HG03469 (cell line): Measurements from ENCODE around the gene KMT2B.

Source experiments
- ATAC-seq: cut with Tn5 transposase; IDR thresholded peaks from one replicate; pipeline ENCODE4 v1.9.1; 2021; ENCODE audit warnings: mild to moderate bottlenecking, moderate library complexity, moderate number of reproducible peaks; ENCODE audit not compliant: unreplicated experiment

The KMT2B gene

GRCh38 chr19:35741203-35741515, 23.4 kb downstream of the KMT2B start:
- ATAC-seq = no peak

DNA sequence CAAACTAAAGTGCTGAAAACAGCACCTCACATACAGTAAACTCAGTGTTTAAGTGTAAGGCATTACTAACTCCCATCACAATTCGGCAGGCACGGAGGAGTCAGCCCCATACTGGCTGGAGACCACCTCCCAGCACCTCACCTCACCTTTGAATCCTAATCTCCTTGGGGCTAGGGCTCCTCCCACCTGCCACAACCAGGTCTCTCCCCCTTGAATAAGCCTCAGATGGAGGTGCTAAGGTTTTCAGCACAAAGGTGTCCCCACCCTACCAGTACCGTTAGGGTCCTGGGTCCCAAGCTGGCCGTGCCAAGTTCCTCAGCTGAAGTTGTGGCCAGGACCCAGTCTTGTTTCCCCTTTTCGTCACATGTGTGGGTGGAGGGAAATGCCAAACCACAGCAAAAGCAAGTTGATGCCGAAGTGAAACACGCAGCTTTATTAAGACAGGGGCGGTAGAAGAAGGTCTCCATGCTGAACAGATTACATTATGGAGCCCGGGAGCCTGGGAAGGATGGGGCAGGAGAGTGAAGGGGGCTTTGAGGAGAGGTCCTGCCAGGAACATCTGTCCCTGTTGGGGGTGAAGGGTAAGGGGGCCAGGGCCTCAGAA, 24.4 kb downstream of the KMT2B start, which contains the start of gene IGFLR1:
Gene IGFLR1 (minus strand): TSS at position 332 of the 604 bp plus-strand sequence. CDS start 1,272 bp downstream, outside the sequence.
- no peak for ATAC-seq

- ATAC-seq = no peak
Observed at GRCh38 chr19:35743640-35744429, 26.0 kb downstream of the KMT2B start.

DNA sequence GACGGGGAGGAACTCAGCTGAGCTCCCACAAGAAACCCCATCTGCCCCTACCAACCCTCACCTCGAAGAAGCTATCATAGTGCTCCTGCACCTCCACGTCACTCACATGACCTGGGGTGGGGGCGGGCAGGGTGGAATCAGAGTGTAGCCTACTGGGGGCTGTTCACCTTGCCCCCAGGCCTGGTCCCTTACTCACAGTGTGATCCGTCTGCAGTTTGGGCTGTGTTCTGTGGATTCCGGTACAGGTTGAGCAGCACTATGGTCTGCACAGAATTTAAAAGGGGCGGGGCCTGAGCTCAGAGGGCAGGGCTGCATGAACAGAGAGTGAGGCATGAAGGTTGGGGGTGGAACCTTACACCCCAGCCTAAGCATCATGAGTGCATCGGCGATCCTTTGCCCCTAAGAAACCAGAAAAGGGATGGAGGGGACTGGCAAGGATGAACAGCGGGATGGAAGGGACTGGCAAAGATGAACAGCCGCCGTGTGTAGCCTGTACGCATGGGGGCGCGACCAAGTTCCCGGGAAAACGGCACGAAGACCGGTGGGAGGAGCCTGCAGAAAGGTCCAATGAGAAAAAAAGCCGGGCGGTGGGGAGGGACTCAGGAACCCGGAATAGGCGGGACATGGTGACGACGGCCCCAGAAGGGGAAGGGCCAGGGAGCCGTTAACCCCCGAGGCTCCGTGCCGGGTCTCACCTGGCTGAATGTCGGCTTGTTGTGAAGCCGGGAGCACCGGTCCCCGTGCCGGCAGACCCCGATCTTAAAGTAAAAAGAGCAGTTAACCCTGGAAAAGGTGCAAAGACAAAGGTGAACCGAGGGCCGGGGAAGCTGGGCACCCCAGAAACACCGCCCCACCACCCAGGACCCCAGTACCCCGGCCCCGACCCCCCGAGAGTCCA, 26.9 kb downstream of the KMT2B start:
- ATAC-seq = no peak

- peak; percentile 25 for ATAC-seq
Observed at GRCh38 chr19:35745328-35746086, 27.7 kb downstream of the KMT2B start, which contains the start of the genes PSENEN and U2AF1L4. Gene PSENEN, plus strand, starts transcription at chr19:35745651. Its CDS starts 280 bp downstream, at chr19:35745931. Gene U2AF1L4, minus strand, starts transcription at chr19:35745418. Its CDS starts 27 bp downstream, at chr19:35745391.

DNA sequence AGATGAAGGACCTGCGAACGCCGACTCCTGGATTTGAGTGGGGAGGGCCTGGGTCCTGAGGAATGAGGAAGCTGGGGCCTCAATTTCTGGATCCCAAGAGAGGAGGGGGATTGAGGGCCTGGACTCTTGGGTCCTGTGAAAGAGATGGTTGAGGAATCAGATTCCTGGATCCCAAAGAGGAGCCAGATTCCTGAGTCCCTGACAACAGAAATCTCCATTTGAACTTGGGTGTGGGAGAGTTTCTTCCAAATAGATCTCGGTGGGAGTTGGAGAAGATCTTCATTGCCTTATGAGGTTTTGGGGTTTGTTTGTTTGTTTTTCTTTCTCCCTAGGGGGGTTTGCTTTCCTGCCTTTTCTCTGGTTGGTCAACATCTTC, 28.3 kb downstream of the KMT2B start:
- ATAC-seq = no peak

DNA sequence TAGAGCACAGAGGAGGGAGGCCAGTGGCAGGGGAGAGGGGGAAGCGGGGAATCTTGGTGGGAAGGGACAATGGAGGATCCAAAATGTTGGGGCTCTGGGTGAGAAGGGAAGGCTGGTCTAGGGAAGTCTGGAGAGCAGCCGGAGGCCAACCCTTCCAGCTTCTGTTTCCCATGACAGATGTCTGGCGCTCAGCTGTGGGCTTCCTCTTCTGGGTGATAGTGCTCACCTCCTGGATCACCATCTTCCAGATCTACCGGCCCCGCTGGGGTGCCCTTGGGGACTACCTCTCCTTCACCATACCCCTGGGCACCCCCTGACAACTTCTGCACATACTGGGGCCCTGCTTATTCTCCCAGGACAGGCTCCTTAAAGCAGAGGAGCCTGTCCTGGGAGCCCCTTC, 28.7 kb downstream of the KMT2B start:
- ATAC-seq = no peak

GRCh38 chr19:35748106-35749020, 30.6 kb downstream of the KMT2B start, which contains the start of gene LIN37:
Gene LIN37, plus strand, starts transcription at chr19:35748576. Its CDS starts 149 bp downstream, at chr19:35748725.
- peak; percentile 66 for ATAC-seq

GRCh38 chr19:35750167-35750566, 32.4 kb downstream of the KMT2B start:
- no peak for ATAC-seq

- no peak for ATAC-seq
Observed at GRCh38 chr19:35751839-35752745, 34.3 kb downstream of the KMT2B start.

DNA sequence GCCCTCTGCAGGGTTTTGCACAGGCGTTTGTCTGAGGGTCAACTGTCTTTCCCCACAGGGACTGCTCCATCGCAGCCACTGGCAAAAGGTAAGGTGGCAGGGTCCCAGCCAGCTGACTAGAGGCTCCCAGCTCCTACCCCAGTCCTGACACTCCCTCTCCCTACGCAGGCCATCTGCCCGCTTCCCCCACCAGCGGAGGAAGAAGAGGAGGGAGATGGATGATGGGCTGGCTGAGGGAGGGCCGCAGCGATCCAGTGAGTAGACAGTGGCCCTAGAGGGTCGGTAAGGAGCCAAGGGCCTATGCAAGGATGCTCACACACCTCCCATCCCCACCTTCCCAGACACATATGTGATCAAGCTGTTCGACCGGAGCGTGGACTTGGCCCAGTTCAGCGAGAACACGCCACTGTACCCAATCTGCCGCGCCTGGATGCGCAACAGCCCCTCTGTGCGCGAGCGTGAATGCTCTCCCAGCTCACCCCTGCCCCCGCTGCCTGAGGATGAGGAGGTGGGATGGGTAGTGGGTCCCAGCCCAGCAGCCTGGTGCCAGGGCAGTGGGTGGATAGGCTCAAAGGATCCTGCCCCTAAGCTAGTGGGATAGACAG, 35.0 kb downstream of the KMT2B start:
- ATAC-seq = no peak

DNA sequence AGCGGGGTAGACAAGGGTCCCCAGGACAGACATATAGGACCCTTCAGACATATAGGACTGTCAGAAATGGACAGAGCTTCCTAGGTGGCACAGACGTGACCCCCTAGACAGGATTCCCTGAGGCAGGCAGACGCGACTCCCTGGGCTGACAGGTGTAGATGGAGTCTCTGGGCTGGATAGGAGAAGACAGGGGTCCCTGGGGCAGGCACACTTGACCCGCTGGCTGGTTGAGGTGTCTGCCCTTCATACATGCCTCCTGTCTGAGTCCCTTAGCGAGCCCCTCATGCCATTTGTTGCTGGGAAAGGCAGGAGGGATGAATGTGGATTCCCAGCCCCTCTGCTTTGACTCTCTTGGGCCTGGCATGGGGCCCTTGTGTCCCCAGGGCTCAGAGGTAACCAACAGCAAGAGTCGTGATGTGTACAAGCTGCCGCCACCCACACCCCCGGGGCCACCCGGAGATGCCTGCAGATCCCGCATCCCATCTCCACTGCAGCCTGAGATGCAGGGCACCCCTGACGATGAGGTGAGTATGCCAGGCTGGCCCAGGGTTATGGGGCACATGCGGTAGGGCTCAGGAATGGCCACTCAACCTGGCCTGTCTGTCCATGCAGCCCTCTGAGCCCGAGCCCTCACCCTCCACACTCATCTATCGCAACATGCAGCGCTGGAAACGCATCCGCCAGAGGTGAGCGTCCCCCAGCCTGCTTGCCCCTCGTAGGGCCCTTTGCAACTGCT, 36.0 kb downstream of the KMT2B start:
- no peak for ATAC-seq

DNA sequence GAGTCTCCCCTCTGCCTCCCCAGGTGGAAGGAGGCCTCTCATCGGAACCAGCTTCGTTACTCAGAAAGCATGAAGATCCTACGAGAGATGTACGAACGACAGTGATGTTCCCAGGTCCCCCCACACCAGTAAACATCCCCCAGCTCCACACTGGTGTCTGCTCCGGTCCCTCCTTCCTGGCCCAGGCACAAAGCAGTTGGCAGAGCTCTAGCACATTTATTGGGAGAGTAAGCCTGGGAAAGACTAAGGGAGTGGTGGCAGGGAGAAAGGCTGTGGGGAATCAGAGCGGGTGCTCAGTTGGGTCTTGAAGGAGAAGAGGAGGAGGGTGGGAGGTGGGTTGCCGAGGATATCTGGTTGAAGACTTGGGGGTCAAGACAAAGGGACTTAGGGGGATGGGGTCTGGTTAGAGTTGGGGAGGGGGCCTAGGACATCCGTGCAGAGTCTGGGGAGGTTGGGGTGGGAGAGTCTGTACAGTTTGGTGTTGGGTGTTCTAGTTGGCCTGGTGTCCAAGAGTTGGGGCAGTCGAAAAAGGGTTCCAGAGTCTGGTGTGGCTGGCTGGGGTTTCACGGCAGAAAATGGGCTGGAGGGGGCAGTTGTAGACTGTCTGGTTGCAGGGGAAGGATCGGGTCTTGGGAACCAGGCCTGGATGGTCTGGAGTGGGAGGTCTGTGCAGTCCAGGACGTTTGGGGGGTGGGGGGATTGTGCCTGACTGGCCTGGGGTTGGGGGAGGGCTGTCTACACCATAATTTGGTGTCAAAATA, 36.7 kb downstream of the KMT2B start:
- ATAC-seq = no peak

DNA sequence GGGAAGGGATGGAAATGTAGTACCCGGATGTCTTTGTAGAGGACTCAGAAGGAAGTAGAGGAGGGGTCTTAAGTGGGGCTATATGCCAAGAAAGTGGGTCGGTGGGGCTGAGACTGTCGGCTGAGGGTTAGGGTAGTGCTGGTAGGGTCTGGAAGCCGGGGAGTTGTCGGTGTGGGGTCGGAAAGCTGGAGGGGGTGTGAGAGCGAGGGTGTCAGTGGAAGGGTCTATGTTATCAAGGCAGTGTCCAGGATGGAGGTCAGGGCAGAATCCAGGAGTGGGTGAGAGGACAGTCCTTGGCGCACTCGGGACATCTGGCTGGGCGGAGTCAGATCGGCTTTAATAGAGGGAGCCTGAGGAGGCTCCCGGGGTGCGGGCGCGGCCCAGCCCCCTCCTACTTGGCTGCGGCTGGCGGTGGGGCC, 37.3 kb downstream of the KMT2B start:
- ATAC-seq = no peak

DNA sequence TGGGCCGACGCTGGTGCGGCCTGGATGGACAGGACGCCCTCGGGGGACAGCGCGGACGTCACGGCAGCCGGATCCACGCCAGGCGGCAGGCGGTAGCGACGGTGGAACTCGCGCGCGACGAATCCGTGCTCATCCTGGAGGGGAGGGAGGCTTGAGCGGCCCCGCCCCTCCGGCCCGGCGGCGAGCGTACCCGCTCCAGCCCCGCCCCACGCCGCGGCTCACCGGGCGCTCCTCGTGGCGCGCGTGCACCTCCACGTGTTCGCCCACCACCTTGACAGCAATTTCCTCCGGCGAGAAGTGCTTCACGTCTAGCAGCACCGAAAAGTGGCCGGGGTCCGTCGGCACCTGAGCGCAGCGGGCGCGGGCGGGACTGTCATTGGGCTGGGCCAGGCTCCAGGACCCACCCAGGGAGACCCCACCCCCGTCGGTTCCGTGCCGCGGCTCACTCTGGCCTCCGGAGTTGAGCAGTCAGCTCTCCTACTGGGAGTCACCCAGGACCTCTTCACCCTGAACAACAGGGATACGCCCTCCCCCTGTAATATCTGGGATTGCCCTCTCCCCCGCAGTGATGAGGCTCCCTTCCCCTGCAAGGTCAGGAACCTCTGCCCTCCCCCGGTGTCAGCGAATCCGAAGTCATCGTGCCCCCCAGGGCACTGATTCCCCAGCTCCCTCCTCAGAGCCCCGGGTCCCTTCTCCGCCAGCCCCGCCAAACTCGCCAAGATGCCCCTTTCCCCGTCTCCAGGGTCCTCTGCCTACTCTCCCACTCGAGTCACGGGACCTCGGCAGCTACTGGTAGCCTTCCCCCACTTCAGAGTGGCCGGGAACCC, 38.0 kb downstream of the KMT2B start:
- no peak for ATAC-seq
